IMR-90 (cell line): Measurements from ENCODE around the gene TSC2. TPM values are rescaled to one million over a fixed set of nuclear protein-coding genes. Genes with fewer than 3 reads are reported as not detected.

ENCODE experiments used
- ATAC-seq: fragments of 200-7000 bp; cut with Tn5 transposase; 2 replicates; pipeline ENCODE4 v1.9.1; 2020; ENCODE audit warnings: low read depth, mild to moderate bottlenecking, moderate library complexity
- BruUV-seq: library from RNA; stranded (reverse); fragments of 400-500 nt; replicated peaks from 2 replicates; lab custom pipeline; 2021; lab: Mats Ljungman, UMichigan
- CTCF ChIA-PET: fragments of 300-600 bp; formaldehyde crosslinking; extraction: SDS; loops from one replicate; lab custom pipeline; 2021; ENCODE audit warnings: antibody characterized with exemption; lab: Yijun Ruan, JAX
- POLR2A ChIA-PET: fragments of 300-600 bp; sonication (Branson Sonifier 250); formaldehyde crosslinking; loops from one replicate; lab custom pipeline; 2022; ENCODE audit warnings: antibody characterized with exemption; ENCODE audit not compliant: unreplicated experiment; lab: Charles Lee
- DNase-seq: peaks from one replicate; pipeline ENCODE4 v3.0.0; 2013
- H2AFZ ChIP-seq: replicated peaks from 2 replicates; pipeline ENCODE3; 2013; ENCODE audit warnings: low read length, mild to moderate bottlenecking; ENCODE audit not compliant: poor library complexity
- H2AK5ac ChIP-seq: 2 replicates; pipeline ENCODE4 v1.6.1; 2013; ENCODE audit warnings: low read depth, low read length, inconsistent platforms
- H2AK9ac ChIP-seq: replicated peaks from 2 replicates; pipeline ENCODE3; 2013; ENCODE audit warnings: mild to moderate bottlenecking, low read depth, low read length, moderate library complexity; ENCODE audit not compliant: poor library complexity
- H2BK120ac ChIP-seq: 2 replicates; pipeline ENCODE4 v1.6.1; 2013; ENCODE audit warnings: low read depth, low read length, inconsistent platforms
- H2BK15ac ChIP-seq: 3 replicates; pipeline ENCODE4 v1.6.1; 2013; ENCODE audit warnings: low read depth, low read length, inconsistent platforms
- H2BK20ac ChIP-seq: 2 replicates; pipeline ENCODE4 v1.6.1; 2013; ENCODE audit warnings: low read depth, mild to moderate bottlenecking, inconsistent platforms, low read length, moderate library complexity
- H2BK5ac ChIP-seq: 2 replicates; pipeline ENCODE4 v1.6.1; 2013; ENCODE audit warnings: mild to moderate bottlenecking, low read depth, low read length, inconsistent platforms; ENCODE audit not compliant: poor library complexity, severe bottlenecking
- H3K14ac ChIP-seq: replicated peaks from 2 replicates; pipeline ENCODE4 v1.6.1; 2013; ENCODE audit warnings: low read depth, low read length, inconsistent platforms
- H3K18ac ChIP-seq: 2 replicates; pipeline ENCODE4 v1.6.1; 2013; ENCODE audit warnings: low read depth, low read length, control low read depth
- H3K23ac ChIP-seq: 2 replicates; pipeline ENCODE4 v1.6.1; 2013; ENCODE audit warnings: low read depth, low read length, inconsistent platforms
- H3K27ac ChIP-seq: 2 replicates; pipeline ENCODE4 v1.5.1; 2013; ENCODE audit warnings: mild to moderate bottlenecking, control low read depth, low read length; ENCODE audit not compliant: insufficient read depth
- H3K27me3 ChIP-seq: 2 replicates; pipeline ENCODE4 v1.6.1; 2013; ENCODE audit warnings: low read length; ENCODE audit not compliant: control insufficient read depth, insufficient read depth
- H3K36me3 ChIP-seq: 2 replicates; pipeline ENCODE4 v1.6.1; 2013; ENCODE audit warnings: low read length, mixed read lengths; ENCODE audit not compliant: control insufficient read depth, insufficient read depth
- H3K4ac ChIP-seq: 2 replicates; pipeline ENCODE4 v1.6.1; 2013; ENCODE audit warnings: low read depth, low read length, inconsistent platforms
- H3K4me1 ChIP-seq: 2 replicates; pipeline ENCODE4 v1.6.1; 2013; ENCODE audit warnings: low read length, mixed read lengths; ENCODE audit not compliant: control insufficient read depth, insufficient read depth
- H3K4me2 ChIP-seq: 2 replicates; pipeline ENCODE4 v1.6.1; 2013; ENCODE audit warnings: low read depth, mild to moderate bottlenecking, control low read depth, low read length, moderate library complexity
- H3K4me3 ChIP-seq: 2 replicates; pipeline ENCODE4 v1.5.1; 2013; ENCODE audit warnings: low read depth, mild to moderate bottlenecking, control low read depth, low read length, moderate library complexity; ENCODE audit not compliant: insufficient read depth
- H3K56ac ChIP-seq: 2 replicates; pipeline ENCODE4 v1.6.1; 2013; ENCODE audit warnings: low read length, inconsistent platforms; ENCODE audit not compliant: insufficient read depth; ENCODE audit errors: extremely low read depth
- H3K79me1 ChIP-seq, 2 experiments: 2 replicates each; pipeline ENCODE4 v1.6.1; 2013; ENCODE audit warnings: low read length in 2 of 2, inconsistent platforms in 1 of 2, low read depth in 1 of 2
- H3K9ac ChIP-seq: 2 replicates; pipeline ENCODE4 v1.6.1; 2013; ENCODE audit warnings: low read depth, low read length, control low read depth
- H3K9me1 ChIP-seq: 2 replicates; pipeline ENCODE4 v1.6.1; 2013; ENCODE audit warnings: low read length, inconsistent platforms; ENCODE audit not compliant: insufficient read depth
- H3K9me3 ChIP-seq: 2 replicates; pipeline ENCODE4 v1.6.1; 2013; ENCODE audit warnings: low read length; ENCODE audit not compliant: control insufficient read depth, insufficient read depth
- H4K20me1 ChIP-seq: 2 replicates; pipeline ENCODE4 v1.6.1; 2013; ENCODE audit warnings: low read length, inconsistent platforms; ENCODE audit not compliant: insufficient read depth
- H4K5ac ChIP-seq: 2 replicates; pipeline ENCODE4 v1.6.1; 2013; ENCODE audit warnings: mild to moderate bottlenecking, low read depth, low read length, control low read depth
- H4K8ac ChIP-seq, 2 experiments: 2 replicates each; pipeline ENCODE4 v1.6.1; 2013; ENCODE audit warnings: low read depth in 2 of 2, low read length in 2 of 2, control low read depth in 1 of 2, inconsistent platforms in 1 of 2
- H4K91ac ChIP-seq: 2 replicates; pipeline ENCODE4 v1.6.1; 2013; ENCODE audit warnings: low read depth, low read length, inconsistent platforms; ENCODE audit not compliant: insufficient read depth
- ELK1 ChIP-seq: fragments of 150-350 bp; IDR thresholded peaks from 2 replicates; pipeline ENCODE4 v1.6.1; 2016; ENCODE audit warnings: low read depth, mild to moderate bottlenecking, low read length, moderate library complexity, borderline replicate concordance
- FOS ChIP-seq: fragments of 150-350 bp; IDR thresholded peaks from 2 replicates; pipeline ENCODE4 v1.6.1; 2016; ENCODE audit warnings: low read depth, low read length
- MAFK ChIP-seq: IDR thresholded peaks from 2 replicates; pipeline ENCODE4 v1.6.1; 2012; ENCODE audit warnings: low read depth, low read length, improper control_type of control experiment
- RFX5 ChIP-seq: IDR thresholded peaks from 2 replicates; pipeline ENCODE4 v1.8.0; 2012; ENCODE audit warnings: low read depth, mild to moderate bottlenecking, low read length, moderate library complexity
- WGBS, 2 experiments: methylation state at CpG; one replicate each; pipeline versions ENCODE4 v1.1.5 to v1.1.7; 2013; ENCODE audit warnings: missing lambda C conversion rate in 2 of 2; ENCODE audit not compliant: insufficient read length in 1 of 2; ENCODE audit errors: extremely low coverage in 2 of 2; 5-methylcytosine and 5-hydroxymethylcytosine counted together
- dilution Hi-C: fragments of 300-500 bp; cut with HindIII; formaldehyde crosslinking; loops from one replicate; pipeline ENCODE4 v1.14.3; 2018; ENCODE audit warnings: low sequenced_read_pairs; ENCODE audit not compliant: unreplicated experiment
- in situ Hi-C: fragments of 300-500 bp; cut with MboI; formaldehyde crosslinking; loops from 3 replicates; pipeline ENCODE4 v1.14.3; 2019; ENCODE audit warnings: low sequenced_read_pairs, inconsistent platforms, mixed read lengths
- intact Hi-C: fragments of 100-400 bp; cut with micrococcal nuclease; formaldehyde crosslinking; loops from 2 replicates; pipeline ENCODE4 v1.10.0; 2022
- polyA plus RNA-seq, 3 experiments: library from polyadenylated mRNA; depleted of rRNA; stranded (reverse); fragments of >200 nt; gene quantifications; 2 replicates each; pipeline ENCODE4 v1.2.3, GENCODE V29; 2012; ENCODE audit warnings: low replicate concordance in 1 of 3
- total RNA-seq: library from RNA; depleted of rRNA; stranded (reverse); fragments of >200 nt; gene quantifications from 2 replicates; pipeline ENCODE4 v1.2.3, GENCODE V29; 2012

Gene TSC2
- total and polyA plus RNA-seq, 2 of the 4 experiments (the other 2 are of a cell fraction): 31.4 to 88.6 TPM

GRCh38 chr16:2066139-2066538 is 18.4 kb downstream of the TSC2 start:
- Histone ChIP-seq H3K4ac (no peak overlapping the region), H3K9me3 (no peaks in the 10 kb centered on the region), H2BK20ac (no peak overlapping the region), H2AK9ac (no peak overlapping the region), H4K5ac (no peak overlapping the region), H3K18ac (no peak overlapping the region), H4K8ac (no peak overlapping the region), H3K4me2 (no peak overlapping the region), H3K9ac (no peak overlapping the region), H3K9me1 (0 out of 2 replicates have a peak, but pooled peaks cover 5% of the 10 kb centered on the region), H3K56ac (no peak overlapping the region), H2AK5ac (no peak overlapping the region), H2BK120ac (no peak overlapping the region), H3K23ac (no peak overlapping the region), H3K79me1 (peaks cover 0 to 3% of the 10 kb centered on the region in 2 experiments; a peak in 1 of 4 replicates), H3K27me3 (no peaks in the 10 kb centered on the region), H4K91ac (no peak overlapping the region), H2BK15ac (no peak overlapping the region), H3K4me3 (no peak overlapping the region), H2AFZ (no peak overlapping the region), H3K36me3 (peaks cover 61% of the 10 kb centered on the region), H3K4me1 (no peaks in the 10 kb centered on the region), H2BK5ac (no peak overlapping the region), H4K20me1 (no peaks in the 10 kb centered on the region; the same call in 1 of the 2 replicates), H3K14ac (no peak overlapping the region), H3K27ac (no peak overlapping the region)
- 100% methylated on average over 4 of the region's 11 CpGs; no CpG with 5 or more reads in 1 of the 2 experiments for WGBS, 2 experiments
- BruUV-seq: no TSS peak
- no peak for ATAC-seq
- ChIA-PET POLR2A (no interaction called here), CTCF (no interaction called here)
- DNase-seq: no peak
- intact Hi-C loops (no loop called here), dilution Hi-C loops (no loop called here), in situ Hi-C loops (no loop called here)
- TF ChIP-seq FOS (no peak), ELK1 (no peak), MAFK (no peak), RFX5 (no peak)
